Mesendoderm (in vitro differentiated cells): Measurements from ENCODE around the gene GBF1.
A peak's percentile ranks its signal among the peaks of the same experiment; 100 is the strongest.

Source experiments
- DNase-seq: peaks from one replicate; pipeline ENCODE4 v3.0.0; 2013
- H2AK5ac ChIP-seq: 2 replicates; pipeline ENCODE4 v1.6.1; 2013; ENCODE audit warnings: low read length, inconsistent platforms
- H2BK120ac ChIP-seq: 2 replicates; pipeline ENCODE4 v1.6.1; 2013; ENCODE audit warnings: low read depth, mild to moderate bottlenecking, low read length, moderate library complexity, mixed read lengths
- H2BK15ac ChIP-seq: replicated peaks from 2 replicates; pipeline ENCODE4 v1.6.1; 2013; ENCODE audit warnings: low read depth, mild to moderate bottlenecking, moderate library complexity
- H2BK5ac ChIP-seq: 2 replicates; pipeline ENCODE4 v1.6.1; 2013; ENCODE audit warnings: low read length, inconsistent platforms
- H3K18ac ChIP-seq: 2 replicates; pipeline ENCODE4 v1.6.1; 2013; ENCODE audit warnings: mild to moderate bottlenecking, low read length, mixed read lengths
- H3K23ac ChIP-seq: one replicate; pipeline ENCODE4 v1.6.1; 2013; ENCODE audit warnings: low read length
- H3K27ac ChIP-seq: 2 replicates; pipeline ENCODE4 v1.5.1; 2013; ENCODE audit warnings: low read depth, mild to moderate bottlenecking, inconsistent platforms, low read length, moderate library complexity
- H3K27me3 ChIP-seq: 2 replicates; pipeline ENCODE4 v1.6.1; 2013; ENCODE audit warnings: low read length, control low read depth, mild to moderate bottlenecking, inconsistent platforms; ENCODE audit not compliant: insufficient read depth, poor library complexity
- H3K36me3 ChIP-seq: 2 replicates; pipeline ENCODE4 v1.6.1; 2013; ENCODE audit warnings: low read length, inconsistent platforms; ENCODE audit not compliant: control insufficient read depth, insufficient read depth
- H3K4ac ChIP-seq: one replicate; pipeline ENCODE4 v1.6.1; 2013; ENCODE audit warnings: low read depth, mild to moderate bottlenecking, low read length, moderate library complexity
- H3K4me1 ChIP-seq: 2 replicates; pipeline ENCODE4 v1.6.1; 2013; ENCODE audit warnings: low read depth, low read length, inconsistent platforms; ENCODE audit not compliant: control insufficient read depth
- H3K4me2 ChIP-seq: 2 replicates; pipeline ENCODE4 v1.6.1; 2013; ENCODE audit warnings: low read length
- H3K4me3 ChIP-seq: 2 replicates; pipeline ENCODE4 v1.5.1; 2013; ENCODE audit warnings: mild to moderate bottlenecking, low read length
- H3K56ac ChIP-seq: one replicate; pipeline ENCODE4 v1.6.1; 2013; ENCODE audit warnings: low read length
- H3K79me1 ChIP-seq: 2 replicates; pipeline ENCODE4 v1.6.1; 2013; ENCODE audit warnings: low read length, inconsistent platforms
- H3K79me2 ChIP-seq: 2 replicates; pipeline ENCODE4 v1.6.1; 2013; ENCODE audit warnings: mild to moderate bottlenecking, low read length; ENCODE audit not compliant: control insufficient read depth, insufficient read depth
- H3K9ac ChIP-seq: 2 replicates; pipeline ENCODE4 v1.6.1; 2013; ENCODE audit warnings: low read length, inconsistent platforms
- H4K5ac ChIP-seq: one replicate; pipeline ENCODE4 v1.6.1; 2013; ENCODE audit warnings: low read length
- H4K8ac ChIP-seq: one replicate; pipeline ENCODE4 v1.6.1; 2013; ENCODE audit warnings: low read depth, mild to moderate bottlenecking, control low read depth, low read length, moderate library complexity
- WGBS: extraction: QIAGEN DNeasy Blood & Tissue Kit; methylation state at CpG from one replicate; pipeline ENCODE4 v1.1.7; 2013; ENCODE audit warnings: low lambda C conversion rate, missing lambda C conversion rate; ENCODE audit not compliant: insufficient coverage; ENCODE audit errors: extremely low coverage; 5-methylcytosine and 5-hydroxymethylcytosine counted together

GBF1 gene

DNA sequence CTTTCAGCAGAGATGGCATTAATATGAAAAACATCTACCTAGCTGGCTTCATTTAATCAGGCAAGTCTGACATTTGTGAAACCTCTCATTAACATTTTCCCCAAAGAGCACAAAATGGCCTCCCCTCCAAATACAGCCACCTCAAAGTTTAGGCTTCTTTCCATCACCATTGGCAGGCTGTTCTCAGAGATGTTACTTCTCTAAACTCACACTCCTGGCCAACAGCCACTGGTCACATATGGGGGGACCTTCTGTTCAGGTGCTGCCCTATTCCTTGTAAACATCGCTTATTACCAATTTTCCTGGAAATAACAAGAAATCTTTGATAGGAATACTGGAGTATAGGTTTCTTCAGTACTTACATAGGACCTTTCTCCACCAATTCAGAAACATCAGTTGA is 69.5 kb downstream of the GBF1 start:
- Histone ChIP-seq H3K9ac (no peak overlapping the region), H3K79me1 (peaks cover 5% of the 10 kb centered on the region), H3K18ac (no peak overlapping the region), H3K36me3 (no peaks in the 10 kb centered on the region), H2BK120ac (no peak overlapping the region), H2BK15ac (no peak overlapping the region), H3K4me1 (no peaks in the 10 kb centered on the region), H2AK5ac (no peak overlapping the region), H3K4ac (no peak overlapping the region), H2BK5ac (no peak overlapping the region), H3K27me3 (no peaks in the 10 kb centered on the region), H4K5ac (no peak overlapping the region), H3K56ac (no peak overlapping the region), H3K27ac (no peak overlapping the region), H3K4me2 (no peak overlapping the region), H3K4me3 (no peak overlapping the region), H3K79me2 (no peaks in the 10 kb centered on the region), H3K23ac (no peak overlapping the region), H4K8ac (no peak overlapping the region)
- no peak for DNase-seq
- no CpG with 5 or more reads among the region's 1 CpG for WGBS

GRCh38 chr10:102316421-102316820 is 71.1 kb downstream of the GBF1 start:
- no peak overlapping the region for H2BK15ac ChIP-seq
- H3K79me2 ChIP-seq = no peaks in the 10 kb centered on the region
- H3K23ac ChIP-seq = no peak overlapping the region
- no peak overlapping the region for H3K4ac ChIP-seq
- no peak overlapping the region for H4K5ac ChIP-seq
- H2AK5ac ChIP-seq = no peak overlapping the region
- H4K8ac ChIP-seq = no peak overlapping the region
- H2BK5ac ChIP-seq = no peak overlapping the region
- WGBS = no CpG with 5 or more reads among the region's 1 CpG
- no peak overlapping the region for H3K27ac ChIP-seq
- H3K4me3 ChIP-seq = no peak overlapping the region
- H3K27me3 ChIP-seq = no peaks in the 10 kb centered on the region
- no peak overlapping the region for H3K4me2 ChIP-seq
- DNase-seq = no peak
- H3K9ac ChIP-seq = no peak overlapping the region
- H2BK120ac ChIP-seq = no peak overlapping the region
- peaks cover 2% of the 10 kb centered on the region for H3K79me1 ChIP-seq
- no peaks in the 10 kb centered on the region for H3K36me3 ChIP-seq
- H3K4me1 ChIP-seq = no peaks in the 10 kb centered on the region
- no peak overlapping the region for H3K56ac ChIP-seq
- no peak overlapping the region for H3K18ac ChIP-seq

GRCh38 chr10:102322914-102323313 is 77.6 kb downstream of the GBF1 start:
- H3K79me1 ChIP-seq = no peaks in the 10 kb centered on the region

DNA sequence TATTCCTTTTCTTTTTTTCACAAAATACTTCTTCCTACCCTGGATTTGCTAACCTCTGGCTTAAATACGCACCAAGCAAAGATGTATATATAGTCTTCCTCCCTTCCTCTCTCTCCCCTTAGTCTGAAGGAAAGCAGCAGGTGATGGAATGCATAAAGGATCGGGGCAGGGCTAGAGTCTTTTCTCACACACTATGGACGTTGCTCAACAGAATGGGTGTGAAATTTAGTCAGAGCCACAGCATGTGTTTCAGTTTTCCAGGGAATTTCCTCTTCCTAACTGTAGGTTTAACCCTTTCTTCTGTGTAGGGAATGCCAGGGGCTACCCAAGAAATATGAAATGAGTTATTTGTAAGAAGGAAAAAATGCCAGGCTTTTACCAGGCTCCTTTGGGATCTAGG is 78.7 kb downstream of the GBF1 start:
- no peak overlapping the region for H2BK15ac ChIP-seq
- H3K27ac ChIP-seq = no peak overlapping the region
- H4K5ac ChIP-seq = no peak overlapping the region
- WGBS = no CpG with 5 or more reads among the region's 3 CpGs
- no peak overlapping the region for H2BK120ac ChIP-seq
- H3K4ac ChIP-seq = no peak overlapping the region
- no peak overlapping the region for H3K23ac ChIP-seq
- no peaks in the 10 kb centered on the region for H3K79me1 ChIP-seq
- no peak overlapping the region for H3K4me3 ChIP-seq
- no peak overlapping the region for H3K18ac ChIP-seq
- H2BK5ac ChIP-seq = no peak overlapping the region
- DNase-seq = peak; percentile 51
- no peaks in the 10 kb centered on the region for H3K27me3 ChIP-seq
- H2AK5ac ChIP-seq = no peak overlapping the region
- no peak overlapping the region for H3K4me2 ChIP-seq
- no peaks in the 10 kb centered on the region for H3K79me2 ChIP-seq
- H3K9ac ChIP-seq = no peak overlapping the region
- no peak overlapping the region for H3K56ac ChIP-seq
- H4K8ac ChIP-seq = no peak overlapping the region
- no peaks in the 10 kb centered on the region for H3K4me1 ChIP-seq
- no peaks in the 10 kb centered on the region for H3K36me3 ChIP-seq

More at GRCh38 chr10:102322914-102323313, 77.6 kb downstream of the GBF1 start:
- H3K27ac ChIP-seq = no peak overlapping the region
- no peak overlapping the region for H3K4ac ChIP-seq
- no CpG with 5 or more reads among the region's 2 CpGs for WGBS
- no peaks in the 10 kb centered on the region for H3K79me2 ChIP-seq
- no peaks in the 10 kb centered on the region for H3K27me3 ChIP-seq
- no peak overlapping the region for H2BK15ac ChIP-seq
- no peak overlapping the region for H3K9ac ChIP-seq
- no peak overlapping the region for H2BK120ac ChIP-seq
- no peaks in the 10 kb centered on the region for H3K36me3 ChIP-seq
- no peak overlapping the region for H4K8ac ChIP-seq
- H3K18ac ChIP-seq = no peak overlapping the region
- no peaks in the 10 kb centered on the region for H3K4me1 ChIP-seq
- H3K56ac ChIP-seq = no peak overlapping the region
- H3K4me2 ChIP-seq = no peak overlapping the region
- H3K23ac ChIP-seq = no peak overlapping the region
- H3K4me3 ChIP-seq = no peak overlapping the region
- no peak overlapping the region for H4K5ac ChIP-seq
- no peak overlapping the region for H2AK5ac ChIP-seq
- no peak overlapping the region for H2BK5ac ChIP-seq
- DNase-seq = no peak

DNA sequence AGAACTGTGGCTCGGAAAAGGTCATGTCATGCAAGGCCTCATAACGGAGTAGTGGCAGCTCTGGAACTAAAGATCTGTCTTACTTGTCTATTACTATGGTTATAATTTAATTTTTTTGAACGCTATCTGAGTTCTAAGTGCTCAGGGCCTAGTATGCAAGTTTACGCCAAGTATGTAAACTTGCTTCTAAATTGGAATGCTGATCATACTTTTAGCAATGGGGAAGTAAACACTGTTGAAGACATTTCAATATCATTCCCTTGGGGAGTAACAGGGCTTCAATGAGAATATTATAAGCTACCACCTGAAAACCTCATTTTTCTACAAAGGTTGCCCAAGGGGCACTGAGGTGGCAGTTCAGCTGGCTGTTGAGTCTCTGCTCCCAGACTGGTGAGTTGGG is 80.7 kb downstream of the GBF1 start:
- Histone ChIP-seq H3K9ac (no peak overlapping the region), H3K27ac (no peak overlapping the region), H3K4me1 (no peaks in the 10 kb centered on the region), H3K18ac (no peak overlapping the region), H4K8ac (no peak overlapping the region), H2AK5ac (no peak overlapping the region), H3K4ac (no peak overlapping the region), H3K36me3 (no peaks in the 10 kb centered on the region), H2BK120ac (no peak overlapping the region), H3K23ac (no peak overlapping the region), H3K56ac (no peak overlapping the region), H3K79me2 (no peaks in the 10 kb centered on the region), H3K4me2 (no peak overlapping the region), H2BK15ac (no peak overlapping the region), H2BK5ac (no peak overlapping the region), H3K4me3 (no peak overlapping the region), H3K27me3 (no peaks in the 10 kb centered on the region), H4K5ac (no peak overlapping the region), H3K79me1 (no peaks in the 10 kb centered on the region)
- no CpG with 5 or more reads among the region's 4 CpGs for WGBS
- no peak for DNase-seq

DNA sequence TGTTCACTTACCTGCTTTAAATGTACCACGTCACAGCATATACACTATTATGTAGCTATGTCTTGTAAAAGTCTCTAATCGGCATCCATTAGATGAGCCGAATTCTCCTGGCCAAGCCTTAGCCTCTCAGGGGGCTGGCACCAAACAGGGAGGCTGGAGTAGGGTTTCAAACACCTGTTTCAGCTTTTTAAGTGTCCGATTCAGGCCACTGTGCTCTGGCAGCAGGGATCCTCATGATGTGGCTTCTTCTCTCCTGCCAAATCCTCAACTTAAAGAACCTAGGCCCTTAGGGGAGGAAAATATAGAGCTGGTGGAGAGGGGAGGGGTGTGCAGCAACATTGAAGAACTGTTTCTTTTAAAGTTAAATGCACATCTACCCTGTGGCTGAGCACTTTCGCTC is 81.7 kb downstream of the GBF1 start:
- WGBS = no CpG with 5 or more reads among the region's 5 CpGs

More for the DNA sequence above, 81.7 kb downstream of the GBF1 start:
- Histone ChIP-seq H3K27me3 (no peaks in the 10 kb centered on the region), H3K4me2 (no peak overlapping the region), H3K4me3 (no peak overlapping the region), H3K56ac (no peak overlapping the region), H2AK5ac (no peak overlapping the region), H3K4ac (no peak overlapping the region), H2BK120ac (no peak overlapping the region), H3K4me1 (no peaks in the 10 kb centered on the region), H3K23ac (no peak overlapping the region), H3K18ac (no peak overlapping the region), H2BK5ac (no peak overlapping the region), H3K79me1 (no peaks in the 10 kb centered on the region), H3K9ac (no peak overlapping the region), H3K79me2 (no peaks in the 10 kb centered on the region), H4K5ac (no peak overlapping the region), H3K36me3 (no peaks in the 10 kb centered on the region), H2BK15ac (no peak overlapping the region), H3K27ac (no peak overlapping the region), H4K8ac (no peak overlapping the region)
- no peak for DNase-seq
